Neural progenitor cell (in vitro differentiated cells): ENCODE results near the gene PLOD1. TPM values are rescaled to one million over a fixed set of nuclear protein-coding genes. Genes with fewer than 3 reads are reported as not detected.

Experiments used
- DNase-seq: peaks from one replicate; pipeline ENCODE4 v3.0.0-alpha.2; 2016; ENCODE audit warnings: low spot score
- H2AFZ ChIP-seq: fragments of 200-600 bp; sonication (generic); replicated peaks from 2 replicates; pipeline ENCODE4 v1.6.1; 2016; ENCODE audit warnings: antibody characterized with exemption
- H3F3A ChIP-seq: fragments of 200-600 bp; sonication (generic); 2 replicates; pipeline ENCODE4 v1.6.1; 2016; ENCODE audit warnings: antibody characterized with exemption, low read depth
- H3K27ac ChIP-seq: fragments of 200-600 bp; sonication (generic); 2 replicates; pipeline ENCODE4 v1.5.1; 2016; ENCODE audit warnings: mild to moderate bottlenecking
- H3K27me3 ChIP-seq: fragments of 200-600 bp; sonication (generic); 2 replicates; pipeline ENCODE4 v1.6.1; 2016; ENCODE audit warnings: mild to moderate bottlenecking, moderate library complexity
- H3K36me3 ChIP-seq: fragments of 200-600 bp; sonication (generic); 2 replicates; pipeline ENCODE4 v1.5.1; 2016
- H3K4me1 ChIP-seq: fragments of 200-600 bp; sonication (generic); 2 replicates; pipeline ENCODE4 v1.6.1; 2016; ENCODE audit warnings: mixed run types
- H3K4me2 ChIP-seq: fragments of 200-600 bp; sonication (generic); 2 replicates; pipeline ENCODE4 v1.6.1; 2016
- H3K4me3 ChIP-seq: fragments of 200-600 bp; sonication (generic); 2 replicates; pipeline ENCODE4 v1.5.1; 2016
- H3K79me2 ChIP-seq: fragments of 200-600 bp; sonication (generic); 2 replicates; pipeline ENCODE4 v1.6.1; 2016; ENCODE audit warnings: low read depth
- H3K9ac ChIP-seq: fragments of 200-600 bp; sonication (generic); 2 replicates; pipeline ENCODE4 v1.6.1; 2016
- H3K9me3 ChIP-seq: fragments of 200-600 bp; sonication (generic); 2 replicates; pipeline ENCODE4 v1.5.1; 2016; ENCODE audit warnings: low read depth
- H4K20me1 ChIP-seq: fragments of 200-600 bp; sonication (generic); 2 replicates; pipeline ENCODE4 v1.6.1; 2016; ENCODE audit warnings: low read depth
- H3K27ac Mint-ChIP-seq: 3 replicates; pipeline ENCODE4 v1.8.0; 2021; ENCODE audit warnings: mixed read lengths
- H3K27me3 Mint-ChIP-seq: 2 replicates; pipeline ENCODE4 v1.8.0; 2022; ENCODE audit warnings: low read depth, mild to moderate bottlenecking, inconsistent platforms, moderate library complexity, mixed read lengths; ENCODE audit not compliant: insufficient read depth
- H3K36me3 Mint-ChIP-seq: 3 replicates; pipeline ENCODE4 v1.8.0; 2021; ENCODE audit warnings: mixed read lengths
- H3K4me1 Mint-ChIP-seq: 3 replicates; pipeline ENCODE4 v1.8.0; 2021; ENCODE audit warnings: mixed read lengths
- H3K4me3 Mint-ChIP-seq: 3 replicates; pipeline ENCODE4 v1.8.0; 2021; ENCODE audit warnings: mild to moderate bottlenecking, moderate library complexity, mixed read lengths
- H3K9me3 Mint-ChIP-seq: 3 replicates; pipeline ENCODE4 v1.8.0; 2020; ENCODE audit warnings: mixed read lengths
- CTCF ChIP-seq: fragments of 200-600 bp; sonication (generic); IDR thresholded peaks from 2 replicates; pipeline ENCODE4 v1.5.1; 2017; ENCODE audit warnings: antibody characterized with exemption, mild to moderate bottlenecking
- EZH2 ChIP-seq: fragments of 200-600 bp; sonication (generic); IDR thresholded peaks from 2 replicates; pipeline ENCODE4 v1.6.1; 2017; ENCODE audit warnings: antibody characterized with exemption, mild to moderate bottlenecking, moderate library complexity
- EZH2phosphoT487 ChIP-seq: fragments of 200-600 bp; sonication (generic); IDR thresholded peaks from 2 replicates; pipeline ENCODE4 v1.6.1; 2017; ENCODE audit warnings: antibody characterized with exemption
- total RNA-seq: library from RNA; depleted of rRNA; stranded (reverse); fragments of >200 nt; gene quantifications from 2 replicates; pipeline ENCODE4 v1.2.3, GENCODE V29; 2015; ENCODE audit warnings: low replicate concordance

The PLOD1 gene
- total RNA-seq, 1 donor from 2014 or later = 27.2 TPM

- TF ChIP-seq EZH2 = no peak
- TF ChIP-seq CTCF = no peak
- TF ChIP-seq EZH2phosphoT487 = no peak
- Histone ChIP-seq H3F3A (peaks cover 9% of the 10 kb centered on the region), H3K27me3 (no peaks in the 10 kb centered on the region), H3K4me2 (no peak overlapping the region), H4K20me1 (peaks cover 7% of the 10 kb centered on the region), H3K4me1 (peaks cover 4% of the 10 kb centered on the region), H3K4me3 (no peak overlapping the region), H3K36me3 (no peaks in the 10 kb centered on the region), H3K9ac (no peak overlapping the region), H3K79me2 (peaks cover 21% of the 10 kb centered on the region), H3K9me3 (no peaks in the 10 kb centered on the region), H3K27ac (no peak overlapping the region), H2AFZ (no peak overlapping the region)
- peaks cover 2% of the 10 kb centered on the region for H3K27me3 Mint-ChIP-seq
- no peaks in the 10 kb centered on the region for H3K9me3 Mint-ChIP-seq
- peak overlapping the region; percentile 15 for H3K4me3 Mint-ChIP-seq
- peaks cover 3% of the 10 kb centered on the region for H3K36me3 Mint-ChIP-seq
- H3K4me1 Mint-ChIP-seq = peaks cover 22% of the 10 kb centered on the region
- DNase-seq = no peak
- H3K27ac Mint-ChIP-seq = peak overlapping the region; percentile 78
Measured at GRCh38 chr1:11977625-11978024, 43.1 kb downstream of the PLOD1 start.

GRCh38 chr1:11978301-11978700 is 43.8 kb downstream of the PLOD1 start:
- Histone ChIP-seq H2AFZ (no peak overlapping the region), H3K79me2 (peaks cover 28% of the 10 kb centered on the region), H3K4me2 (no peak overlapping the region), H3K9ac (no peak overlapping the region), H3K4me3 (no peak overlapping the region), H3K27ac (no peak overlapping the region), H3K4me1 (peaks cover 4% of the 10 kb centered on the region), H4K20me1 (peaks cover 7% of the 10 kb centered on the region), H3K36me3 (no peaks in the 10 kb centered on the region), H3K9me3 (no peaks in the 10 kb centered on the region), H3F3A (peaks cover 9% of the 10 kb centered on the region), H3K27me3 (no peaks in the 10 kb centered on the region)
- Mint-ChIP-seq H3K27ac (no peak overlapping the region), H3K9me3 (no peaks in the 10 kb centered on the region), H3K4me3 (no peak overlapping the region), H3K36me3 (peaks cover 3% of the 10 kb centered on the region), H3K4me1 (peaks cover 22% of the 10 kb centered on the region), H3K27me3 (peaks cover 6% of the 10 kb centered on the region)
- DNase-seq = no peak
- TF ChIP-seq CTCF = no peak
- no peak for TF ChIP-seq EZH2
- TF ChIP-seq EZH2phosphoT487 = no peak

GRCh38 chr1:11979028-11979850 is 44.7 kb downstream of the PLOD1 start:
- H3K27ac Mint-ChIP-seq = peak overlapping the region; percentile 99

More at GRCh38 chr1:11979028-11979850, 44.7 kb downstream of the PLOD1 start:
- TF ChIP-seq EZH2 (no peak), EZH2phosphoT487 (no peak), CTCF (no peak)
- Histone ChIP-seq H3K79me2 (peaks cover 37% of the 10 kb centered on the region), H3K9me3 (no peaks in the 10 kb centered on the region), H3K27me3 (no peaks in the 10 kb centered on the region), H2AFZ (no peak overlapping the region), H3K4me1 (peaks cover 4% of the 10 kb centered on the region), H3K27ac (no peak overlapping the region), H3K4me3 (peak overlapping the region; percentile 57), H3F3A (peaks cover 9% of the 10 kb centered on the region), H4K20me1 (peaks cover 11% of the 10 kb centered on the region), H3K36me3 (no peaks in the 10 kb centered on the region), H3K9ac (no peak overlapping the region), H3K4me2 (peak overlapping the region; percentile 74)
- Mint-ChIP-seq H3K36me3 (peaks cover 10% of the 10 kb centered on the region), H3K4me3 (peak overlapping the region; percentile 95), H3K4me1 (peaks cover 26% of the 10 kb centered on the region), H3K27me3 (peaks cover 6% of the 10 kb centered on the region), H3K9me3 (no peaks in the 10 kb centered on the region)
- peak; percentile 58 for DNase-seq
